ENCODE data around the gene WNT5B.

DNA sequence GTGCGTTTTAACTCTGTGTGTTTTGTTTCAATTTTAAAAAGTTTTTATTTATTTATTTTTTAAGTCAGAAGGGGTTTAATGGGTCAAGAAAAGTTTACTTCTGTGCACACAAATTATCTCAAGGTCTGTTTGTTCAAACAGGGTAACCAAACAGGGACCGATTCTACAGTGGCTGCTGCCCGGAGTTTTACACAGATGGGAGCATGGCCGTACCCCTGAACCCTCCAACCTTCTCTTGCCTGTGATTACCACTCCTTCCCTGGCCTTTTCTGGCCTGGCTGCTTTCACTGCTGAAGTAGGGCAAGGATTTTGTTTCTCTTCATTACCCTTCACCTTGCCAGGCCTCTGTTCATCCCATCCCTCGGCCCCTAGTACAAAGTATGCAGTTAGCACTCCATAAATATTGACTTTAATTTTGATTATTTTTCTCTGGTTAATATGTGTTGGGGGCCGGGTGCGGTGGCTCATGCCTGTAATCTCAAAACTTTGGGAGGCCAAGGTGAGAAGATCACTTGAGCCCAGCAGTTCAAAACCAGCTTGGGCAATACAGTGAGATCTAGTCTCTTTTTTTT lies 18.9 kb upstream of the WNT5B start:
- TF ChIP-seq, protein P1, sequence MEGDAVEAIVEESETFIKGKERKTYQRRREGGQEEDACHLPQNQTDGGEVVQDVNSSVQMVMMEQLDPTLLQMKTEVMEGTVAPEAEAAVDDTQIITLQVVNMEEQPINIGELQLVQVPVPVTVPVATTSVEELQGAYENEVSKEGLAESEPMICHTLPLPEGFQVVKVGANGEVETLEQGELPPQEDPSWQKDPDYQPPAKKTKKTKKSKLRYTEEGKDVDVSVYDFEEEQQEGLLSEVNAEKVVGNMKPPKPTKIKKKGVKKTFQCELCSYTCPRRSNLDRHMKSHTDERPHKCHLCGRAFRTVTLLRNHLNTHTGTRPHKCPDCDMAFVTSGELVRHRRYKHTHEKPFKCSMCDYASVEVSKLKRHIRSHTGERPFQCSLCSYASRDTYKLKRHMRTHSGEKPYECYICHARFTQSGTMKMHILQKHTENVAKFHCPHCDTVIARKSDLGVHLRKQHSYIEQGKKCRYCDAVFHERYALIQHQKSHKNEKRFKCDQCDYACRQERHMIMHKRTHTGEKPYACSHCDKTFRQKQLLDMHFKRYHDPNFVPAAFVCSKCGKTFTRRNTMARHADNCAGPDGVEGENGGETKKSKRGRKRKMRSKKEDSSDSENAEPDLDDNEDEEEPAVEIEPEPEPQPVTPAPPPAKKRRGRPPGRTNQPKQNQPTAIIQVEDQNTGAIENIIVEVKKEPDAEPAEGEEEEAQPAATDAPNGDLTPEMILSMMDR (conservative IDR thresholded peaks at IDR 0.05; ENCODE audit: low read length), result no peak
- TF ChIP-seq EZH2phosphoT487 (IDR thresholded peaks at IDR 0.05; ENCODE audit: borderline replicate concordance), result no peak

Measured in Loucy (cell line).